Neuronal stem cell (in vitro differentiated cells): ENCODE results near the gene CHD6.

Source experiments
- DNase-seq: peaks from one replicate; pipeline ENCODE4 v3.0.0-alpha.2; 2013; ENCODE audit warnings: low spot score
- H2AFZ ChIP-seq: one replicate; pipeline ENCODE4 v1.6.1; 2013; ENCODE audit warnings: mild to moderate bottlenecking, low read length, inconsistent platforms
- H2AK5ac ChIP-seq: 2 replicates; pipeline ENCODE4 v1.6.1; 2013; ENCODE audit warnings: low read depth, mild to moderate bottlenecking, inconsistent platforms, low read length, moderate library complexity, mixed read lengths
- H2BK120ac ChIP-seq: 2 replicates; pipeline ENCODE4 v1.6.1; 2013; ENCODE audit warnings: low read depth, mild to moderate bottlenecking, inconsistent platforms, low read length, moderate library complexity, mixed read lengths
- H2BK12ac ChIP-seq: one replicate; pipeline ENCODE4 v1.6.1; 2013; ENCODE audit warnings: low read length, inconsistent platforms
- H2BK15ac ChIP-seq: 2 replicates; pipeline ENCODE4 v1.6.1; 2013; ENCODE audit warnings: mild to moderate bottlenecking, low read length, inconsistent platforms, mixed read lengths
- H2BK5ac ChIP-seq: one replicate; pipeline ENCODE4 v1.6.1; 2013; ENCODE audit warnings: inconsistent platforms, mild to moderate bottlenecking, low read length, moderate library complexity
- H3K14ac ChIP-seq: one replicate; pipeline ENCODE4 v1.6.1; 2013; ENCODE audit warnings: low read length, inconsistent platforms
- H3K18ac ChIP-seq: 2 replicates; pipeline ENCODE4 v1.6.1; 2013; ENCODE audit warnings: low read length, inconsistent platforms
- H3K23ac ChIP-seq: 2 replicates; pipeline ENCODE4 v1.6.1; 2013; ENCODE audit warnings: low read depth, mild to moderate bottlenecking, mixed read lengths, low read length, inconsistent platforms; ENCODE audit not compliant: poor library complexity
- H3K27ac ChIP-seq: replicated peaks from 3 replicates; pipeline ENCODE4 v1.5.1; 2013; ENCODE audit warnings: low read length, inconsistent platforms
- H3K27me3 ChIP-seq, 3 experiments: 2 replicates each; pipeline ENCODE4 v1.6.1; 2013; ENCODE audit warnings: low read length in 3 of 3, mild to moderate bottlenecking in 2 of 3, inconsistent platforms in 1 of 3, low read depth in 1 of 3, mixed read lengths in 1 of 3, moderate library complexity in 1 of 3; ENCODE audit not compliant: control insufficient read depth in 3 of 3, insufficient read depth in 3 of 3
- H3K36me3 ChIP-seq, 2 donors: replicated peaks in 1 of 2; 2 replicates each; pipeline ENCODE4 v1.6.1; 2013; ENCODE audit warnings: low read length in 2 of 2; ENCODE audit not compliant: control insufficient read depth in 2 of 2, insufficient read depth in 2 of 2
- H3K4ac ChIP-seq: 2 replicates; pipeline ENCODE4 v1.6.1; 2013; ENCODE audit warnings: inconsistent platforms, mild to moderate bottlenecking, low read length, moderate library complexity
- H3K4me1 ChIP-seq, 2 donors: 1 replicate in 1 of 2; 2 replicates in 1 of 2; pipeline ENCODE4 v1.6.1; 2013; ENCODE audit warnings: low read length in 2 of 2, low read depth in 1 of 2; ENCODE audit not compliant: control insufficient read depth in 2 of 2, insufficient read depth in 1 of 2
- H3K4me2 ChIP-seq: one replicate; pipeline ENCODE4 v1.6.1; 2013; ENCODE audit warnings: mild to moderate bottlenecking, low read length, inconsistent platforms; ENCODE audit not compliant: insufficient read depth, poor library complexity, severe bottlenecking
- H3K4me3 ChIP-seq, 2 donors: 2 replicates each; pipeline ENCODE4 v1.5.1; 2013; ENCODE audit warnings: low read length in 2 of 2, mild to moderate bottlenecking in 2 of 2, inconsistent platforms in 1 of 2, moderate library complexity in 1 of 2
- H3K79me1 ChIP-seq: one replicate; pipeline ENCODE4 v1.6.1; 2013; ENCODE audit warnings: low read depth, mild to moderate bottlenecking, inconsistent platforms, low read length, moderate library complexity
- H3K9ac ChIP-seq: one replicate; pipeline ENCODE4 v1.6.1; 2013; ENCODE audit warnings: mild to moderate bottlenecking, low read depth, low read length, inconsistent platforms; ENCODE audit not compliant: poor library complexity
- H3K9me3 ChIP-seq, 2 donors: replicated peaks in 1 of 2; 2 replicates each; pipeline versions ENCODE3 to v1.6.1; 2013; ENCODE audit warnings: low read length in 2 of 2, mild to moderate bottlenecking in 2 of 2, inconsistent platforms in 1 of 2, low read depth in 1 of 2, mixed read lengths in 1 of 2, moderate library complexity in 1 of 2; ENCODE audit not compliant: control insufficient read depth in 2 of 2, insufficient read depth in 1 of 2
- H4K8ac ChIP-seq: one replicate; pipeline ENCODE4 v1.6.1; 2013; ENCODE audit warnings: low read depth, mild to moderate bottlenecking, inconsistent platforms, low read length, moderate library complexity
- H4K91ac ChIP-seq: one replicate; pipeline ENCODE4 v1.6.1; 2013; ENCODE audit warnings: low read length, low read depth, mild to moderate bottlenecking, inconsistent platforms; ENCODE audit not compliant: poor library complexity
- WGBS, 2 donors: extraction: QIAGEN DNeasy Blood & Tissue Kit; methylation state at CpG; one replicate each; pipeline ENCODE4 v1.1.7; 2013; ENCODE audit warnings: missing lambda C conversion rate in 2 of 2, mixed read lengths in 1 of 2; ENCODE audit not compliant: insufficient read length in 2 of 2, insufficient replicate concordance in 1 of 2; ENCODE audit errors: extremely low coverage in 2 of 2; 5-methylcytosine and 5-hydroxymethylcytosine counted together

Gene CHD6

DNA sequence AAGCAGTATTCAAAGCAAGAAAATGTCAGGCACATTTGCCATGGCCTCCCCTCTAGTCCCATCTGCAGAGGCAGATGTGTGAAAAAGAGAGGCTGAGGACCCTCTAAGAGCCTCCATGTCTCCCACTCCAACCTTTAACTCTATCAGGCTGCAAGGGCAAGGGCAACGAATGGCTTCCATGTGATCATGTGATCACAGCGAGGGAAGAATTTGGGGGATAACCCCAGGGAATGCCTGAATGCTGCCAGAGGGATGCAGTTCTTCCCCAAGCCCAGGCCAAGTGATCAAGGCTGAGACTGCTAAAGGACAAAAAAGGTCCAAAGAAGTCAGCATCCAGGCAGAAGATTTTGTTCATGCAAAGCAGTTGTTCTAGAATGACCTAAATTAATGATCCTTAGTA lies 4.9 kb downstream of the CHD6 start:
- Histone ChIP-seq H3K18ac (no peak overlapping the region), H4K8ac (no peak overlapping the region), H3K4ac (no peak overlapping the region), H3K4me1 (peaks cover 0 to 7% of the 10 kb centered on the region in 2 donors), H2BK15ac (no peak overlapping the region), H2AFZ (no peak overlapping the region), H4K91ac (no peak overlapping the region), H3K27ac (no peak overlapping the region), H3K27me3 (no peaks in the 10 kb centered on the region), H2BK12ac (no peak overlapping the region), H2BK120ac (no peak overlapping the region), H3K4me3 (no peak overlapping the region), H3K23ac (no peak overlapping the region), H3K36me3 (no peaks in the 10 kb centered on the region), H3K14ac (no peak overlapping the region), H3K9ac (no peak overlapping the region), H3K79me1 (no peaks in the 10 kb centered on the region), H3K9me3 (no peaks in the 10 kb centered on the region), H2BK5ac (no peak overlapping the region), H2AK5ac (no peak overlapping the region), H3K4me2 (no peak overlapping the region)
- WGBS, 2 donors: no CpG with 5 or more reads among the region's 2 CpGs
- DNase-seq: no peak

GRCh38 chr20:41609474-41609873 lies 8.7 kb downstream of the CHD6 start:
- no peaks in the 10 kb centered on the region for H3K36me3 ChIP-seq
- H3K23ac ChIP-seq: no peak overlapping the region
- no peak for DNase-seq
- no peak overlapping the region for H3K4ac ChIP-seq
- H3K79me1 ChIP-seq: peaks cover 3% of the 10 kb centered on the region
- H3K9me3 ChIP-seq: peaks cover 0 to 3% of the 10 kb centered on the region in 2 donors
- H3K27me3 ChIP-seq: no peaks in the 10 kb centered on the region
- H3K4me1 ChIP-seq: peaks cover 0 to 4% of the 10 kb centered on the region in 2 donors
- no peak overlapping the region for H4K91ac ChIP-seq
- no peak overlapping the region for H2AFZ ChIP-seq
- no peak overlapping the region for H3K18ac ChIP-seq
- H2AK5ac ChIP-seq: no peak overlapping the region
- no peak overlapping the region for H3K4me3 ChIP-seq
- no peak overlapping the region for H3K4me2 ChIP-seq
- no peak overlapping the region for H2BK5ac ChIP-seq
- H2BK12ac ChIP-seq: no peak overlapping the region
- H3K14ac ChIP-seq: no peak overlapping the region
- H2BK120ac ChIP-seq: no peak overlapping the region
- no CpG with 5 or more reads among the region's 3 CpGs for WGBS, 2 donors
- no peak overlapping the region for H2BK15ac ChIP-seq
- H3K27ac ChIP-seq: no peak overlapping the region
- H4K8ac ChIP-seq: no peak overlapping the region
- no peak overlapping the region for H3K9ac ChIP-seq

DNA sequence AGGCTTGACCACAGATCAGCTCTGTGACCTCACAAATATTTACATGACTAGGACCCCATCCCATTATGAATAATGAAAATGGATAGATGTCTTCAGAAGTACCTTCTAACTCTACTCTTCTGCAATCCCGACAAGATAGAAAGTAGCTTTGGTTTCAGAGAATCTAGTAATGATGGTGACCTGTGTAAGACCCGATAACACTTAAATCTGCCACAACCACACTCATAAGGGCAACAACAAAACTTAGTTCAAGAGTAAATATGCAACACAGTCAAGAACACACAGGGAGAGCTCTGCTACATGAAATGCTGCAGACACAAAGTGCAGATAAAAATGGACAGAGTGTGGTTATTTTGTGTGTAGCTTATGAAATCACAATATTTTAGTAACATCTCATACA lies 9.6 kb downstream of the CHD6 start:
- peaks cover 4% of the 10 kb centered on the region for H3K79me1 ChIP-seq
- no peak overlapping the region for H3K4ac ChIP-seq
- peaks cover 0 to 5% of the 10 kb centered on the region in 2 donors for H3K9me3 ChIP-seq
- no peak overlapping the region for H2AFZ ChIP-seq
- H2BK120ac ChIP-seq: no peak overlapping the region
- H3K36me3 ChIP-seq: no peaks in the 10 kb centered on the region
- no peak overlapping the region for H3K18ac ChIP-seq
- H4K8ac ChIP-seq: no peak overlapping the region
- H3K23ac ChIP-seq: no peak overlapping the region
- H4K91ac ChIP-seq: no peak overlapping the region
- H3K14ac ChIP-seq: no peak overlapping the region
- no peak overlapping the region for H2BK5ac ChIP-seq
- H3K27me3 ChIP-seq: no peaks in the 10 kb centered on the region
- peaks cover 0 to 4% of the 10 kb centered on the region in 2 donors for H3K4me1 ChIP-seq
- no peak overlapping the region for H2BK12ac ChIP-seq
- no peak for DNase-seq
- no CpG with 5 or more reads among the region's 2 CpGs for WGBS, 2 donors
- H3K4me2 ChIP-seq: no peak overlapping the region
- no peak overlapping the region for H3K9ac ChIP-seq
- no peak overlapping the region for H2BK15ac ChIP-seq
- H2AK5ac ChIP-seq: no peak overlapping the region
- no peak overlapping the region for H3K27ac ChIP-seq
- H3K4me3 ChIP-seq: no peak overlapping the region

- no peak overlapping the region for H4K91ac ChIP-seq
- H3K4me1 ChIP-seq: peaks cover 0 to 2% of the 10 kb centered on the region in 2 donors
- no peak overlapping the region for H3K14ac ChIP-seq
- H2BK15ac ChIP-seq: no peak overlapping the region
- H2BK5ac ChIP-seq: no peak overlapping the region
- no peak overlapping the region for H3K27ac ChIP-seq
- no peak overlapping the region for H2BK12ac ChIP-seq
- no peaks in the 10 kb centered on the region for H3K36me3 ChIP-seq
- no peak overlapping the region for H3K9ac ChIP-seq
- H3K79me1 ChIP-seq: peaks cover 4% of the 10 kb centered on the region
- peaks cover 0 to 5% of the 10 kb centered on the region in 2 donors for H3K9me3 ChIP-seq
- no peak for DNase-seq
- H2BK120ac ChIP-seq: no peak overlapping the region
- H3K18ac ChIP-seq: no peak overlapping the region
- H3K23ac ChIP-seq: no peak overlapping the region
- H3K4me3 ChIP-seq: no peak overlapping the region
- WGBS, 2 donors: no CpG with 5 or more reads among the region's 1 CpG
- H2AK5ac ChIP-seq: no peak overlapping the region
- H2AFZ ChIP-seq: no peak overlapping the region
- no peak overlapping the region for H3K4me2 ChIP-seq
- H3K27me3 ChIP-seq: no peaks in the 10 kb centered on the region
- no peak overlapping the region for H4K8ac ChIP-seq
- H3K4ac ChIP-seq: no peak overlapping the region
Measured at GRCh38 chr20:41607791-41608190, 10.4 kb downstream of the CHD6 start.
